ENCODE results near the gene COL28A1.
"Not testable (repeated sequence)": the region's sequence is repeated elsewhere in the genome, so short reads cannot be mapped to it uniquely, and the experiment has no call there.

Gene COL28A1

GRCh38 chr7:7486362-7486761 lies 49.3 kb downstream of the COL28A1 start:
- FAIRE-seq = no peak
- TF ChIP-seq TAF1 (IDR thresholded peaks at IDR 0.05; ENCODE audit: borderline replicate concordance, low read depth, low read length) = no peak
- no peak for TF ChIP-seq POLR2A (IDR thresholded peaks at IDR 0.05; ENCODE audit: low read depth, low read length)
- no peak for TF ChIP-seq POLR2AphosphoS5 (IDR thresholded peaks at IDR 0.05; ENCODE audit: low read depth, low read length)
- DNase-seq (ENCODE audit: insufficient read length) = no peak

- TF ChIP-seq POLR2AphosphoS5 (IDR thresholded peaks at IDR 0.05; ENCODE audit: low read depth, low read length) = no peak
- TF ChIP-seq TAF1 (IDR thresholded peaks at IDR 0.05; ENCODE audit: borderline replicate concordance, low read depth, low read length) = no peak
- no peak for TF ChIP-seq POLR2A (IDR thresholded peaks at IDR 0.05; ENCODE audit: low read depth, low read length)
- DNase-seq (ENCODE audit: insufficient read length) (no peak), FAIRE-seq (no peak)
Observed at GRCh38 chr7:7484072-7484471, 51.6 kb downstream of the COL28A1 start.

DNA sequence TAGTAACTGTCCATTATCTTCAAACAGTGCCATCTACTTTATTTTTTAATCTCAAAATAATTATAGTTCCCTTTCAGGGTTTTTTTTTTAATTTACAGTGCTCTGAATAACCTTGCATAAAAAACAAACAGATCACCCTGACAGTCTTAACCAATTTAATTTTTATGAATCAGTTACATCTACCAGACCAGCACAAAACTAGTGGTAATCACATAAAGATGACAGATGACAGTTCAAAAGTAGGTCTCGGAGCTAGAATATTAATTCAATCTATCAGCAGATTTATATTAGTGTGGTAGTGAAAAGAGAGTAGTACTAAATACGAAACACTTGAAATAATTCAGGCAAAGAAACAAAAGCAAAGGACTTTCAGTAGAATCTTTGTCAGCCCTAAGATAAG lies 53.9 kb downstream of the COL28A1 start:
- FAIRE-seq = no peak
- DNase-seq (ENCODE audit: insufficient read length) = no peak
- no peak for TF ChIP-seq POLR2AphosphoS5 (IDR thresholded peaks at IDR 0.05; ENCODE audit: low read depth, low read length)
- TF ChIP-seq POLR2A (IDR thresholded peaks at IDR 0.05; ENCODE audit: low read depth, low read length) = no peak
- TF ChIP-seq TAF1 (IDR thresholded peaks at IDR 0.05; ENCODE audit: borderline replicate concordance, low read depth, low read length) = no peak

DNA sequence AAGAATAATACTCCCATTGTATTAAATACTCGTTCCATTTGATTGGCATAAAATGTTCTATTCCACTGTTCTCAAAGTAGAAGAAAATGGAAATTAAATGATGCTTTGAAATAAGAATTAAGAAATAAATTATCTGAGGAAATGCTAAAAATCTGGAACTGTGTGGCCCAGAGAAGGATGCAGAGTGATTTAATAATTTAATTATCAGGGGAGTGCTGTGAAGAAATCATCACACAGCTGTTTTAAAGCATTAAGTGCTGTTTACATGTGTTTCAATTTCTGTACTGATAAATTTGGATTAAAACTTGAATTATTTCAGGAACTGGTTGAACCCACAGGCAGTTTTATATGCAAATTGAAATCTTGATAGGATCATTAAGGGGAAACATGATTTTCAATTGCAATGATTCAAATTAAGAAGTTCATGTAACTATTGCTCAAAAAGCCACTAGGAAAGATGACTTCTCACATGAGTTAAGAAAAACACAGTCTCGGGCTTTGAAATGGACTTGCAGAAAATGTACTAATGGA lies 56.3 kb downstream of the COL28A1 start:
- no peak for DNase-seq (ENCODE audit: insufficient read length)
- FAIRE-seq = no peak
- TF ChIP-seq POLR2AphosphoS5 (IDR thresholded peaks at IDR 0.05; ENCODE audit: low read depth, low read length) (no peak), POLR2A (IDR thresholded peaks at IDR 0.05; ENCODE audit: low read depth, low read length) (no peak)

DNA sequence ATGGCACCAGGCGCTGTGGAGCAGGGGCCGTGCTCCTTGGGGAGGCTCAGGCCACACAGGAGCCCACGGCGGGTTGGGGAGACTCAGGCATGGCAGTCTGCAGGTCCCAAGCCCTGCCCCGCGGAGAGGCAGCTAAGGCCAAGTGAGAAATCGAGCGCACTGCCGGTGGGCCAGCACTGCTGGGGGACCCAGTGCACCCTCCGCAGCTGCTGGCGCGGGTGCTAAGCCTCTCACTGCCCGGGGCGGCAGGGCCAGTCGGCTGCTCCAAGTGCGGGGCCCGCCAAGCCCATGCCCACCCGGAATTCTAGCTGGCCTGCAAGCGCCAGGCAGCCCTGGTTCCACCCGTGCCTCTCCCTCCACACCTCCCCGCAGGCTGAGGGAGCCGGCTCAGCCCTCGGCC lies 57.1 kb downstream of the COL28A1 start:
- DNase-seq (ENCODE audit: insufficient read length) (no peak), FAIRE-seq (no peak)
- no peak for TF ChIP-seq TAF1 (IDR thresholded peaks at IDR 0.05; ENCODE audit: borderline replicate concordance, low read depth, low read length)
- TF ChIP-seq POLR2A (IDR thresholded peaks at IDR 0.05; ENCODE audit: low read depth, low read length) = no peak
- TF ChIP-seq POLR2AphosphoS5 (IDR thresholded peaks at IDR 0.05; ENCODE audit: low read depth, low read length) = no peak

DNA sequence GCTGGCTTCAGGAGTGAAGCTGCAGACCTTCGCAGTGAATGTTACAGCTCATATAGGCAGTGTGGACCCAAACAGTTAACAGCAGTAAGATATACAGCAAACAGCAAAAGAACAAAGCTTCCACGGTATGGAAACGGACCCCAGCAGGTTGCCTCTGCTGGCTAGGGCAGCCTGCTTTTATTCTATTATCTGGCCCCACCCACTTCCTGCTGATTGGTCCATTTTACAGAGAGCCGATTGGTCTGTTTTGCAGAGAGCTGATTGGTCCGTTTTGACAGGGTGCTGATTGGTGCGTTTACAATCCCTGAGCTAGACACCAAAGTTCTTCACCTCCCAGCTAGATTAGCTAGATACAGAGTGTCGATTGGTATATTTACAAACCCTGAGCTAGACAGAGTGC lies 58.0 kb downstream of the COL28A1 start:
- DNase-seq (ENCODE audit: insufficient read length); FAIRE-seq: not testable (repeated sequence)

- DNase-seq (ENCODE audit: insufficient read length) (no peak), FAIRE-seq (no peak)
- TF ChIP-seq POLR2A (IDR thresholded peaks at IDR 0.05; ENCODE audit: low read depth, low read length) = no peak
- TF ChIP-seq POLR2AphosphoS5 (IDR thresholded peaks at IDR 0.05; ENCODE audit: low read depth, low read length) = no peak
- no peak for TF ChIP-seq TAF1 (IDR thresholded peaks at IDR 0.05; ENCODE audit: borderline replicate concordance, low read depth, low read length)
Observed at GRCh38 chr7:7476381-7476780, 59.3 kb downstream of the COL28A1 start.

GRCh38 chr7:7475601-7476000 lies 60.1 kb downstream of the COL28A1 start:
- TF ChIP-seq POLR2AphosphoS5 (IDR thresholded peaks at IDR 0.05; ENCODE audit: low read depth, low read length) = no peak
- no peak for FAIRE-seq
- DNase-seq (ENCODE audit: insufficient read length) = no peak

DNA sequence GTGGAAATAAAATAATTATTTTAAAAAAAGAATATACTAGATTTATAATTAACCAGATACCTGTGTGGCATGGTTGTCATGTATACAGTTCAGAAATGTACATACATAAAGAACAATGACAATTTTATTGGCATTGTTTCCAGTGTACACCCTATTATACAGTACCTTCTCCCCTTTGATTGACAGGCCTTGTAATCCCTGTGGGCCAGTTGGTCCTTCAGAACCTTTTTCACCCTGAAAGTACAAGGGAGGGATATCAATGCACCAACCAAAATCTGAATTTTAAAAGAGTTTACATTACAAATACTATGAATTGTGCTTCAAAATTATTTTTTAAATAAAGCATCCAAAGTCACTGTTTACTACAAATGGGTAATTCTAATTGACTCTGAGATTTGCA lies 61.2 kb downstream of the COL28A1 start:
- TF ChIP-seq TAF1 (IDR thresholded peaks at IDR 0.05; ENCODE audit: borderline replicate concordance, low read depth, low read length) (no peak), POLR2AphosphoS5 (IDR thresholded peaks at IDR 0.05; ENCODE audit: low read depth, low read length) (no peak), POLR2A (IDR thresholded peaks at IDR 0.05; ENCODE audit: low read depth, low read length) (no peak)
- FAIRE-seq (no peak), DNase-seq (ENCODE audit: insufficient read length) (no peak)

GRCh38 chr7:7464991-7465765 lies 70.5 kb downstream of the COL28A1 start:
- not testable (repeated sequence) for DNase-seq (ENCODE audit: insufficient read length); FAIRE-seq

- no peak for TF ChIP-seq POLR2A (IDR thresholded peaks at IDR 0.05; ENCODE audit: low read depth, low read length)
- no peak for TF ChIP-seq POLR2AphosphoS5 (IDR thresholded peaks at IDR 0.05; ENCODE audit: low read depth, low read length)
- TF ChIP-seq TAF1 (IDR thresholded peaks at IDR 0.05; ENCODE audit: borderline replicate concordance, low read depth, low read length) = no peak
- FAIRE-seq (no peak), DNase-seq (ENCODE audit: insufficient read length) (no peak)
Observed at GRCh38 chr7:7454000-7454399, 81.7 kb downstream of the COL28A1 start.

DNA sequence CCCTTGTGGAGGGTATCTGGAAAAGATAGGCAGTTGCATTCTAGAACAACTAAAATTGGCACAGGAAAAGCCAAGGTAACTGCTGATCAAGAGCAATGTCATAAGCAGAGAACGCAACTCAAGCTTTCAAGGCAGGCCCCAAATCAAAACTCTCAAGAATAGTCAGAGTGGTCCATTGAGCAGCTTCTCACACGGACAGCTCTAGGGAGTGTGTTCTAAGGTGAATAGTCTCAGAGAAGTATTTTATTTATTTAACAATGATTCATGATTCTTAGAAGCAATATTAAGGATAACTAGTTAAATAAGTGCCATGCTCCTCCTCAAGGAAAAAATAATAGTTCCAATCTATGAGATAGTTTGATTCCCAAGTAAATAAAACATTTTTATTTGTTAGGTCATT lies 83.0 kb downstream of the COL28A1 start:
- TF ChIP-seq POLR2A (IDR thresholded peaks at IDR 0.05; ENCODE audit: low read depth, low read length) (no peak), POLR2AphosphoS5 (IDR thresholded peaks at IDR 0.05; ENCODE audit: low read depth, low read length) (no peak), TAF1 (IDR thresholded peaks at IDR 0.05; ENCODE audit: borderline replicate concordance, low read depth, low read length) (no peak)
- FAIRE-seq = no peak
- DNase-seq (ENCODE audit: insufficient read length) = no peak

- TF ChIP-seq TAF1 (IDR thresholded peaks at IDR 0.05; ENCODE audit: borderline replicate concordance, low read depth, low read length) = no peak
- no peak for TF ChIP-seq POLR2AphosphoS5 (IDR thresholded peaks at IDR 0.05; ENCODE audit: low read depth, low read length)
- no peak for TF ChIP-seq POLR2A (IDR thresholded peaks at IDR 0.05; ENCODE audit: low read depth, low read length)
- FAIRE-seq = no peak
Observed at GRCh38 chr7:7452119-7452518, 83.6 kb downstream of the COL28A1 start.

More at GRCh38 chr7:7452119-7452518, 83.6 kb downstream of the COL28A1 start:
- DNase-seq (ENCODE audit: insufficient read length) = no peak

Data from GM12892 (cell line).